Adipocyte (in vitro differentiated cells): ENCODE results near the gene LRBA.

Source experiments
- DNase-seq: peaks from one replicate; pipeline ENCODE4 v3.0.0-alpha.2; 2015; ENCODE audit warnings: low read depth
- H3K27me3 ChIP-seq: replicated peaks from 2 replicates; pipeline ENCODE4 v1.7.0; 2013; ENCODE audit warnings: mild to moderate bottlenecking, low read length, moderate library complexity; ENCODE audit not compliant: control insufficient read depth, insufficient read depth
- H3K36me3 ChIP-seq: 2 replicates; pipeline ENCODE4 v1.7.0; 2013; ENCODE audit warnings: low read length, mild to moderate bottlenecking, moderate library complexity; ENCODE audit not compliant: control insufficient read depth, insufficient read depth, severe bottlenecking
- H3K4me1 ChIP-seq: 2 replicates; pipeline ENCODE4 v1.7.0; 2013; ENCODE audit warnings: mild to moderate bottlenecking, low read length, moderate library complexity; ENCODE audit not compliant: control insufficient read depth, insufficient read depth
- H3K4me3 ChIP-seq: 2 replicates; pipeline ENCODE4 v1.7.0; 2013; ENCODE audit warnings: mild to moderate bottlenecking, low read length, moderate library complexity
- H3K9ac ChIP-seq: 2 replicates; pipeline ENCODE4 v1.7.0; 2013; ENCODE audit warnings: mild to moderate bottlenecking, low read length, moderate library complexity
- H3K9me3 ChIP-seq: 2 replicates; pipeline ENCODE4 v1.7.0; 2013; ENCODE audit warnings: mild to moderate bottlenecking, low read length, moderate library complexity; ENCODE audit not compliant: control insufficient read depth

The LRBA gene

DNA sequence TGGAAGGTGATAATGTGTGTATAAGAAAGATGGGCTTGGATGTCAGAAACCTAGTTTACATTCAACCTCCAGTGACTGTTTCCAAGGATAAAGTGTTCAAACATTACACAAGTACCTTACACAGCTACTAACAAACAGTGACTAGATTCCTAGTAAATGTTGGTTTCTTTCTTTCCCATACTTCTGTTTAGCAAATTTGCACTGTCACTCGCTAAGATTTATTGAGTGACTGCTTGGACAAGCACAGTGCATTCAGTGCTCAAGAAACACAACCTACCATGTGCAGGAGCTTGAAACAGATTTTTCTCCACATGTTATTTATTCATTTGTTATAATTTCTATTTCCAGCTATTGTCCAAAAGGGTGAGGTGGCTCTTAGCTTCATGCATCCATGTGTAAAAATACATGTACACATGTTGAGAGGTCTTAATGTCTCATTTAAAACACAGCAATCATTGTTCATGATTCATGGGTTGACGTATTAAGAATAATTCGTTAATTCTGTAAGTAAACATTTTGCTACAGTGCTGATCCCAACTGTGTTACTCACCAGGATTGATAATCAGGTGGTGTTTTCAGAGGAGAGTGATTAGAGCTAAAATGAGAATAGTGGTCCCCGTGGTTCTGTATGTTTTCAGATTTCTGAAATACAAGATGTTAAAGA is 783.8 kb downstream of the LRBA start:
- peaks cover 19% of the 10 kb centered on the region for H3K4me1 ChIP-seq
- H3K27me3 ChIP-seq = no peaks in the 10 kb centered on the region
- H3K4me3 ChIP-seq = no peak overlapping the region
- peaks cover 4% of the 10 kb centered on the region for H3K36me3 ChIP-seq
- H3K9me3 ChIP-seq = no peaks in the 10 kb centered on the region
- no peak for DNase-seq
- no peak overlapping the region for H3K9ac ChIP-seq

DNA sequence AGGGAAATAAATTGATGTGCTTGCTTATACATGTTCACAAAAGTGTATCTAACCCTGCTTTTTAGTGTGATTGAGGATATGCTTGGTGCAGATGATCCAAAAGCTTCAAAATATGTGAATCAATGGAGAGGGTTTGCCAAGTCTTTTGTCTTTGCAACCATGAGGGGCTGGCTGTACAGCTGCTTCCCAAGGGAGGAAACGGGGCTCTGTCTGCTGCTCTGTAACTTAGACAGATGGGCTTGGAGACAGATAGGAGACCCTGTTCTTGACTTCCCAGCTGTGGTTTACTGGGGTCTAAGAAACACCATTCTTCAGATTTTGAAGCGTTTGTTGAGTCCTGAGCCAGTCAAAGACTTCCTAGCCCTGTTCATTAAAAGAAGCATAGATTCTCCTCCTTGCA is 784.5 kb downstream of the LRBA start:
- Histone ChIP-seq H3K36me3 (peaks cover 4% of the 10 kb centered on the region), H3K27me3 (no peaks in the 10 kb centered on the region), H3K9me3 (no peaks in the 10 kb centered on the region), H3K4me1 (peaks cover 15% of the 10 kb centered on the region), H3K4me3 (no peak overlapping the region), H3K9ac (no peak overlapping the region)
- no peak for DNase-seq

DNA sequence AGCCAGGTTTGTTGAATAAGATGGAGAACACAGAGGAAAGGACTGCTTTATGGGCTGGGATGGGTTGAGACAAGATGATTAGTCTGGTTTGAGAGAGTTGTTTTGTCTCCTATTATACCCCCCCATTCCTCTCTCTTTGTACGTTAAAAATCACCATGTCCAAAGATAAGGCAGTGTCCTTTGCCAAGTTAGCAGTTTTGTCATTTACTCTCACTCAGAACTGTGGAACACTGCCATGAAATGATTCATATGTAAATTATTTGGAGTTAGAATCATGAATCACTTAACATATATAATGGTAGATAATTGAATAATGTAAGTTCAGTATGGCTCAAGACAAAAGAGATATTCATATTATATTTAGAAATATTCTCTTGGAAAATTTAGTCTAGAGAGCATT is 785.6 kb downstream of the LRBA start:
- Histone ChIP-seq H3K36me3 (peaks cover 4% of the 10 kb centered on the region), H3K9me3 (no peaks in the 10 kb centered on the region), H3K4me1 (peaks cover 19% of the 10 kb centered on the region), H3K9ac (no peak overlapping the region), H3K4me3 (no peak overlapping the region), H3K27me3 (no peaks in the 10 kb centered on the region)
- DNase-seq = peak; percentile 71

DNA sequence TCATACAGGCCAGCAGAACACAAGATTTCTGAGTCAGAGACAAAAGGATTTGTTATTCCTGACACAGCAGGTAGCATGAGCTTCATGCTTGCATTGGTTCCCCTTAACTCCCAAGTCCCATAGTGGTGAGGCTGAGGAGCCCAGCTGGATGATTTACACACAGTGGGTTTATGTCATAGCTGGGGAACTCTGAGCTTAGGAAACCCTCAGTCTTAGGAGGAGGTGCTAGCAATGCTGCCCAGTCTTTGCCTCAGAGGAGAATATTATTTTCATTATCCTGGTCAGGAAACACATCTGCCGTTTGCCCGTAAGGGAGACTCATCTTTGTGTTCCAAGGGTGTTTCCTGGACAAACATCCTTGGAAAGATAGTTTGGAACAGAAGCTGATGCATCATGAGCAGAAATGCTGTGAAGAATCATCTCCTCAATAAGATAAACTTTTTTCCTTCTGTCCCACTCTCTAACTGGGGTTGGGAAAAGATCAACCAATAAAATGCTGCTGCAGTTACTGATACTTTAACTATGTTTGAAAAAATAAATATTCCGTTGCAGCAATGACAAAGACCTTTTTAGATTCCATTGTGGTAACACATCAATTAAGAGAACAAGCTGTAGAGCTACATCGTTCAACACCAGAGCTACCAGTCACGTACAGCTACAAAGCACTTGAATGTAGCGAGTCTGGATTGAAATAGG is 790.0 kb downstream of the LRBA start:
- Histone ChIP-seq H3K4me3 (peak overlapping the region; percentile 3), H3K27me3 (no peaks in the 10 kb centered on the region), H3K9ac (no peak overlapping the region), H3K36me3 (no peaks in the 10 kb centered on the region), H3K4me1 (peaks cover 15% of the 10 kb centered on the region), H3K9me3 (no peaks in the 10 kb centered on the region)
- peak; percentile 88 for DNase-seq

DNA sequence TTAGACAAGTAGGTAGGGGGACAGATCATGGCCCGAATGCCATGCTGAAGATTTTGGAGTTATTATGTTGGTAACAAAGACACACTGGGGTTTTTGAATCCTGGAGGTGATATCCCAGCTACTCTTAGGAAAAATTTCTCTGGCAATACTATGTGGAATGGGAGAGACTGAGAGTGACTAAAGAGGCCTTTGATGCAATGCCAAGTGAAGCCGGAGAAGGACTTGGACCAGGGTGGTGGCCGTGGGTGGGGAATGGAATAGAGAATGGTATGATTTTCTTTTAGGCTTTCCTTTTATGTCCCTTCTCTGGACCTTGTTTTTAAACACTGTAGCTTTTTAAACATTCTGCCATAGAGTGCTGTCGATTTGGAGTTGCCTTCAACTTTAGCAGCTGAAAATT is 795.2 kb downstream of the LRBA start:
- DNase-seq = no peak
- no peaks in the 10 kb centered on the region for H3K9me3 ChIP-seq
- H3K4me1 ChIP-seq = peaks cover 5% of the 10 kb centered on the region
- no peak overlapping the region for H3K4me3 ChIP-seq
- H3K36me3 ChIP-seq = no peaks in the 10 kb centered on the region
- no peaks in the 10 kb centered on the region for H3K27me3 ChIP-seq
- no peak overlapping the region for H3K9ac ChIP-seq

DNA sequence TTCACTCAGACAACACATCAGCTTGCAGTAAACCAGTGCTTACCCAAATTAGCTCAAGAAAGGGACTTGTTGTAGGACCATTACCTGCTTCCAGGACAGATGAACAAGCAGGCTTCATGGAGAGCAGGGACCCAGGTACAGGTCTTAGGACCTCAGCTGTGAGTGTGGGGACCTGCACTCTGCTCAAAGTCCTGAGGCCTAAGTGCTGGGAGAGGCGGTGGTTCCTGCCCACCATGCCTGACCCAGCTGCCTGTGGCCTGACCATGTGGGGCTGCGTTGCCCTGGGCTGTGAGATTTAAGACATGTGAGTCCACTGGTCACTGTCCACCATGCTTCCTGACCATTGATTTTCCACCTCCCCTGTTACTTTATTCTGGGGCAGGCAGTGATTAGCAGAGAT is 796.6 kb downstream of the LRBA start:
- H3K9me3 ChIP-seq = no peaks in the 10 kb centered on the region
- no peaks in the 10 kb centered on the region for H3K36me3 ChIP-seq
- no peaks in the 10 kb centered on the region for H3K27me3 ChIP-seq
- no peak overlapping the region for H3K4me3 ChIP-seq
- no peak for DNase-seq
- H3K9ac ChIP-seq = no peak overlapping the region
- no peaks in the 10 kb centered on the region for H3K4me1 ChIP-seq

DNA sequence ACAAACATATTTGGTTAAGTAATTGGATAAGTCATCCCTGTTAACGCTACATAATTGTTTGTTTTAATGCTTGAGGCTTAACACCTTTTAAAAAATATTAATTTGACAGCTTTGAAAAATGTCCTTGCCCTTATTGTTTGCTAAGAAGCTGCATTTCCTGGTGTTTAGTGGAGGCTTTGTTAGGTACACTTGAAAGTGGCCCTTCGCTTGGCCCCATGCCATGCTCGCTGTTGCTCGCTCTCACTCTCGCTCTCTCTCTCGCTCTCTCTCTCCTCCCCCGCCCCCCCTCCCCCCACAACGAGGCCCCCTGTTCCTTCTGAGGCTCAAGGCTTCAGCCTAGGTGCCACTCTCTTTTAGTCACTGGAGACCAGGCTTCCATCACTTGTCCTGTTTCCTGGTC is 797.3 kb downstream of the LRBA start:
- no peaks in the 10 kb centered on the region for H3K36me3 ChIP-seq
- H3K9me3 ChIP-seq = no peaks in the 10 kb centered on the region
- H3K9ac ChIP-seq = no peak overlapping the region
- H3K4me3 ChIP-seq = no peak overlapping the region
- no peaks in the 10 kb centered on the region for H3K27me3 ChIP-seq
- no peak for DNase-seq
- H3K4me1 ChIP-seq = no peaks in the 10 kb centered on the region

DNA sequence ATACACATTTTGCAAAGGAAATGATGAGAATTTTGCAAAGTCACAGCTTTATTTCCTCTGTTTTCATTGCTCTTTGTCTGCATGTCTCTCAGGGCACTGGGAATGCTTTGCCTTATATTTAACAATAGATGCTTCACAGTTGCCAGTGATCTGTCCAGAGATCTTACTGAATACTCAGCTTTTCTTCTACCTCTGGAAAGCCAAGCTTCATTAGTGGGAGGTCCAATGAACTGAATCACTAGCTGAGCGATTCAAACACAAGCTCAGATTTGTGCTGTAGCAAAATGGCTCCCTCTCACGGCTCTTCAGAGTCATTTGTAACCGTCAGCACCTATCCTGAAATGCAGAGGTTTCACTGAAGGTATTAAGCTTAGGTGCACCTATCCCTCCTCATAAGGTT is 797.9 kb downstream of the LRBA start:
- Histone ChIP-seq H3K4me3 (no peak overlapping the region), H3K9ac (no peak overlapping the region), H3K36me3 (no peaks in the 10 kb centered on the region), H3K9me3 (no peaks in the 10 kb centered on the region), H3K4me1 (peaks cover 4% of the 10 kb centered on the region), H3K27me3 (no peaks in the 10 kb centered on the region)
- peak; percentile 71 for DNase-seq

DNA sequence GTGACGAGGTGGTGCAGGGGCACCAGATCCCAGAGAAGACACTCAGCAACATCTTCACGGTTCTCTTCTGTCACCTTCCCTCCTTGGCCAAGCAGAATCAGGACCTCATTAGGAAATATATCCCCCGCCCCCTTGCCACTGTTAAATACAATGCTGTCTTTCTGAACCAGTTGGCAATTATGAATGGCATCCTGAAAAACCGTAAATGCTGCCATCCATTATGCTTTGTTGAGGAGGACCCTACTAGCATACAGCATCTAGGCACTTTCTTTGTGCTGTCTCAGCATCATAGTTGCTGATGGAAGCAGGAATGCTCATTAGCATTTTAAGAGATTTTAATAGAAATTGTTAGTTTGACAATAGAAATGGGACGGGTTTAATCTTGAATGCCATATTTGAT is 798.4 kb downstream of the LRBA start:
- H3K9me3 ChIP-seq = no peaks in the 10 kb centered on the region
- no peaks in the 10 kb centered on the region for H3K27me3 ChIP-seq
- peaks cover 9% of the 10 kb centered on the region for H3K4me1 ChIP-seq
- H3K4me3 ChIP-seq = no peak overlapping the region
- no peak for DNase-seq
- no peak overlapping the region for H3K9ac ChIP-seq
- H3K36me3 ChIP-seq = no peaks in the 10 kb centered on the region

DNA sequence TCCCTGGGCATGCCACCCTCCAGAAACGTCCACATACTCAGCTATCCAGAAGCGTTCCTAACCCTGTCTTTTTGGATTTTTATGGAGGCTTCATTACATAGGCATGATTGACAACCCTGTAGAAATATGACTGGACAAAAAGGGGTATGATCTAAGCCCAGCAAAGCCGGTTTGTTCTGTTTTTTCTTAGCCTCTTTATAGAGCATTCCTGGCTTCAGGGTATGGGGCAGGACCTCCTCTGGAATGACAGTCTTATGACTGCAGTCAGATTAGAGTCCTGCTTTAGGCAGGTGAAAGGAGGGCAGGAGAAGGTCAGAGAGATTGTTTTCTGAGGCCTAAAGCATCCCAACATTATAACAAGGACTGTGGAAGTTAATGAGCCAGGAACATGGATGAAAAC is 799.5 kb downstream of the LRBA start:
- no peaks in the 10 kb centered on the region for H3K36me3 ChIP-seq
- DNase-seq = no peak
- peaks cover 13% of the 10 kb centered on the region for H3K4me1 ChIP-seq
- H3K9ac ChIP-seq = no peak overlapping the region
- H3K27me3 ChIP-seq = no peaks in the 10 kb centered on the region
- H3K9me3 ChIP-seq = no peaks in the 10 kb centered on the region
- no peak overlapping the region for H3K4me3 ChIP-seq
